HepG2 (cell line): ENCODE measurements around the gene TAGLN2. TPM values are rescaled to one million over a fixed set of nuclear protein-coding genes. Genes with fewer than 3 reads are reported as not detected.

Source experiments
- DPF2 ChIP-seq: sonication (generic); formaldehyde crosslinking; IDR thresholded peaks from 2 replicates; pipeline ENCODE4 v1.4.0; 2020; ENCODE audit warnings: mild to moderate bottlenecking, low read depth, missing genetic modification reagents, borderline replicate concordance
- EP300 ChIP-seq, 3 experiments: sonication (generic) in 1 of 3; formaldehyde crosslinking in 1 of 3; IDR thresholded peaks; 2 replicates each; pipeline versions ENCODE4 v1.5.1 to v1.6.1; 2011 to 2020; ENCODE audit warnings: low read depth in 2 of 3, low read length in 2 of 3, borderline replicate concordance in 1 of 3, improper control_type of control experiment in 1 of 3, mild to moderate bottlenecking in 1 of 3, missing genetic modification reagents in 1 of 3, moderate library complexity in 1 of 3
- MAF1 ChIP-seq: sonication (generic); formaldehyde crosslinking; IDR thresholded peaks from 2 replicates; pipeline ENCODE4 v1.5.0; 2020; ENCODE audit warnings: missing genetic modification reagents, borderline replicate concordance
- NFIC ChIP-seq: IDR thresholded peaks from 2 replicates; pipeline ENCODE4 v1.6.1; 2012; ENCODE audit warnings: mild to moderate bottlenecking, low read length, inconsistent platforms
- NFKB2 ChIP-seq: sonication (generic); formaldehyde crosslinking; IDR thresholded peaks from 2 replicates; pipeline ENCODE4 v1.4.0; 2020; ENCODE audit warnings: missing genetic modification reagents, borderline replicate concordance
- NFKBIZ ChIP-seq: IDR thresholded peaks from 2 replicates; pipeline ENCODE4 v1.6.1; 2018; ENCODE audit warnings: missing genetic modification reagents, missing compliant biosample characterization
- ONECUT2 ChIP-seq: sonication (generic); formaldehyde crosslinking; IDR thresholded peaks from 2 replicates; pipeline ENCODE4 v1.4.0; 2020; ENCODE audit warnings: missing genetic modification reagents
- RFXAP ChIP-seq: sonication (generic); formaldehyde crosslinking; IDR thresholded peaks from 2 replicates; pipeline ENCODE4 v1.4.0; 2020; ENCODE audit warnings: missing genetic modification reagents, borderline replicate concordance
- TBX3 ChIP-seq: fragments of 450-650 bp; IDR thresholded peaks from 2 replicates; pipeline ENCODE4 v1.6.1; 2017; ENCODE audit warnings: antibody characterized with exemption, mild to moderate bottlenecking, inconsistent platforms, borderline replicate concordance
- ZC3H13 ChIP-seq: sonication (generic); formaldehyde crosslinking; IDR thresholded peaks from 2 replicates; pipeline ENCODE4 v1.8.1; 2023; ENCODE audit warnings: mild to moderate bottlenecking, missing genetic modification reagents, moderate library complexity
- ZNF253 ChIP-seq: sonication (generic); formaldehyde crosslinking; IDR thresholded peaks from 2 replicates; pipeline ENCODE4 v1.8.0; 2022; ENCODE audit warnings: mild to moderate bottlenecking, missing genetic modification reagents, borderline replicate concordance
- ZNF343 ChIP-seq: sonication (generic); formaldehyde crosslinking; IDR thresholded peaks from 2 replicates; pipeline ENCODE4 v1.4.0; 2020; ENCODE audit warnings: mild to moderate bottlenecking, missing genetic modification reagents
- ZNF432 ChIP-seq: sonication (generic); formaldehyde crosslinking; IDR thresholded peaks from 2 replicates; pipeline ENCODE4 v1.5.0; 2020; ENCODE audit warnings: missing genetic modification reagents, mild to moderate bottlenecking, borderline replicate concordance
- ZNF546 ChIP-seq: sonication (generic); formaldehyde crosslinking; conservative IDR thresholded peaks from 2 replicates; pipeline ENCODE4 v1.8.1; 2023; ENCODE audit warnings: mild to moderate bottlenecking, missing genetic modification reagents
- ZNF547 ChIP-seq: sonication (generic); formaldehyde crosslinking; IDR thresholded peaks from 2 replicates; pipeline ENCODE4 v1.5.1; 2020; ENCODE audit warnings: mild to moderate bottlenecking, missing genetic modification reagents
- ZNF772 ChIP-seq: sonication (generic); formaldehyde crosslinking; IDR thresholded peaks from 2 replicates; pipeline ENCODE4 v1.5.0; 2020; ENCODE audit warnings: mild to moderate bottlenecking, missing genetic modification reagents
- ZNF879 ChIP-seq: sonication (generic); formaldehyde crosslinking; IDR thresholded peaks from 2 replicates; pipeline ENCODE4 v1.8.1; 2023; ENCODE audit warnings: missing genetic modification reagents
- ZSCAN25 ChIP-seq: sonication (generic); formaldehyde crosslinking; IDR thresholded peaks from 2 replicates; pipeline ENCODE4 v1.8.0; 2022; ENCODE audit warnings: mild to moderate bottlenecking, missing genetic modification reagents
- polyA plus RNA-seq, 8 experiments: library from polyadenylated mRNA; depleted of rRNA in 3 of 8; stranded (reverse) in 7 of 8; unstranded in 1 of 8; fragments of >200 nt; fragmentation: Illumina TruSeq in 4 of 8; extraction: Trizol in 4 of 8; gene quantifications; 2 replicates each; pipeline versions ENCODE4 v1.2.1 to v1.2.3, GENCODE V29; 2011 to 2016; ENCODE audit warnings: low read depth in 4 of 8, missing spikeins in 1 of 8, mixed read lengths in 1 of 8; ENCODE audit not compliant: insufficient read depth in 1 of 8
- total RNA-seq, 5 experiments: library from RNA; depleted of rRNA; stranded (reverse); fragments of >200 nt; fragmentation: Illumina TruSeq; extraction: Trizol; gene quantifications; 2 replicates each; pipeline ENCODE4 v1.2.3, GENCODE V29; 2016; ENCODE audit warnings: low read depth in 1 of 5
- TF ChIP-seq, protein P1 (sequence below): sonication (generic); formaldehyde crosslinking; IDR thresholded peaks from 2 replicates; pipeline ENCODE4 v1.4.0; 2020; ENCODE audit warnings: low read depth, mild to moderate bottlenecking, missing genetic modification reagents
- TF ChIP-seq, protein P2 (sequence below), 2 experiments: sonication (generic) in 1 of 2; formaldehyde crosslinking in 1 of 2; IDR thresholded peaks; 2 replicates each; pipeline versions ENCODE4 v1.4.0 to v1.6.1; 2018 to 2020; ENCODE audit warnings: missing genetic modification reagents in 2 of 2, borderline replicate concordance in 1 of 2, low read depth in 1 of 2, mild to moderate bottlenecking in 1 of 2, missing biosample characterization in 1 of 2
- TF ChIP-seq, protein P3 (sequence below): sonication (generic); formaldehyde crosslinking; IDR thresholded peaks from 2 replicates; pipeline ENCODE4 v1.4.0; 2020; ENCODE audit warnings: mild to moderate bottlenecking, low read depth, missing genetic modification reagents
- TF ChIP-seq, protein P4 (sequence below): sonication (generic); formaldehyde crosslinking; IDR thresholded peaks from 2 replicates; pipeline ENCODE4 v1.4.0; 2020; ENCODE audit warnings: missing genetic modification reagents
- TF ChIP-seq, protein P5 (sequence below): IDR thresholded peaks from 2 replicates; pipeline ENCODE4 v1.6.1; 2016; ENCODE audit warnings: low read depth, borderline replicate concordance

The TAGLN2 gene
- total and polyA plus RNA-seq, 2 of the 13 experiments (the other 11 are each of a cell fraction or from before 2014, with no cell fraction given), result 6.7 to 17.2 TPM

DNA sequence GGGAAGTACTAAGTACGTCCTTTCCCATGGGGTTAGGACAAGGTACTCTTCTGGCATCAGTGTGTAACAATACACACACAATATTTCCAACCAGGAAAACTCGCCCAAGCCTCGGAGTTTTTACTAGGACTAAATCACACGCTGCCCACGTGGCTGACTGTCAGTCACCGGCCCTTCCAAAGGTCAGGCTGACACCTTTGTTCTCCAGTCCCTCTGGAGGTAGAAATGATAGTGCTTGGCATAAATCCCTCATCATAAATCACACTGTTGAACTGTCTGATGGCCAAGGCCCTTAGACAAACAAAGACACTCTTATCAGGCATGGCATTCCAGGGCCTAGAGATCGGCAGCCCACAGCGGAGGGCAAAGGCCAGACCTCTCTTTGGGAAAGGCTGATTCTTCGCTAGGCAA, 45.6 kb upstream of the TAGLN2 start (continued):
- TF ChIP-seq, protein P1, sequence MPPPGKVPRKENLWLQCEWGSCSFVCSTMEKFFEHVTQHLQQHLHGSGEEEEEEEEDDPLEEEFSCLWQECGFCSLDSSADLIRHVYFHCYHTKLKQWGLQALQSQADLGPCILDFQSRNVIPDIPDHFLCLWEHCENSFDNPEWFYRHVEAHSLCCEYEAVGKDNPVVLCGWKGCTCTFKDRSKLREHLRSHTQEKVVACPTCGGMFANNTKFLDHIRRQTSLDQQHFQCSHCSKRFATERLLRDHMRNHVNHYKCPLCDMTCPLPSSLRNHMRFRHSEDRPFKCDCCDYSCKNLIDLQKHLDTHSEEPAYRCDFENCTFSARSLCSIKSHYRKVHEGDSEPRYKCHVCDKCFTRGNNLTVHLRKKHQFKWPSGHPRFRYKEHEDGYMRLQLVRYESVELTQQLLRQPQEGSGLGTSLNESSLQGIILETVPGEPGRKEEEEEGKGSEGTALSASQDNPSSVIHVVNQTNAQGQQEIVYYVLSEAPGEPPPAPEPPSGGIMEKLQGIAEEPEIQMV (CRISPR knock-in tag), result no peak
- TF ChIP-seq ZNF772 (CRISPR knock-in tag), result 0 out of 2 replicates have a peak, but pooled peaks have one; percentile 34
- no peak for TF ChIP-seq ZNF253 (CRISPR knock-in tag)
- no peak for TF ChIP-seq NFKBIZ (CRISPR knock-in tag)
- TF ChIP-seq ONECUT2 (CRISPR knock-in tag), result no peak
- no peak for TF ChIP-seq MAF1
- TF ChIP-seq, protein P2, sequence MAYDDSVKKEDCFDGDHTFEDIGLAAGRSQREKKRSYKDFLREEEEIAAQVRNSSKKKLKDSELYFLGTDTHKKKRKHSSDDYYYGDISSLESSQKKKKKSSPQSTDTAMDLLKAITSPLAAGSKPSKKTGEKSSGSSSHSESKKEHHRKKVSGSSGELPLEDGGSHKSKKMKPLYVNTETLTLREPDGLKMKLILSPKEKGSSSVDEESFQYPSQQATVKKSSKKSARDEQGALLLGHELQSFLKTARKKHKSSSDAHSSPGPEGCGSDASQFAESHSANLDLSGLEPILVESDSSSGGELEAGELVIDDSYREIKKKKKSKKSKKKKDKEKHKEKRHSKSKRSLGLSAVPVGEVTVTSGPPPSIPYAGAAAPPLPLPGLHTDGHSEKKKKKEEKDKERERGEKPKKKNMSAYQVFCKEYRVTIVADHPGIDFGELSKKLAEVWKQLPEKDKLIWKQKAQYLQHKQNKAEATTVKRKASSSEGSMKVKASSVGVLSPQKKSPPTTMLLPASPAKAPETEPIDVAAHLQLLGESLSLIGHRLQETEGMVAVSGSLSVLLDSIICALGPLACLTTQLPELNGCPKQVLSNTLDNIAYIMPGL (CRISPR knock-in tag; IDR thresholded peaks at IDR 0.05; ENCODE audit: borderline replicate concordance in 1 of 2, low read depth in 1 of 2), result no peak
- TF ChIP-seq ZC3H13 (CRISPR knock-in tag), result no peak
- TF ChIP-seq ZNF432 (CRISPR knock-in tag), result no peak
- TF ChIP-seq, protein P3, sequence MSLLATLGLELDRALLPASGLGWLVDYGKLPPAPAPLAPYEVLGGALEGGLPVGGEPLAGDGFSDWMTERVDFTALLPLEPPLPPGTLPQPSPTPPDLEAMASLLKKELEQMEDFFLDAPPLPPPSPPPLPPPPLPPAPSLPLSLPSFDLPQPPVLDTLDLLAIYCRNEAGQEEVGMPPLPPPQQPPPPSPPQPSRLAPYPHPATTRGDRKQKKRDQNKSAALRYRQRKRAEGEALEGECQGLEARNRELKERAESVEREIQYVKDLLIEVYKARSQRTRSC (CRISPR knock-in tag), result no peak
- TF ChIP-seq ZSCAN25 (CRISPR knock-in tag), result no peak
- TF ChIP-seq ZNF547 (CRISPR knock-in tag), result 0 out of 2 replicates have a peak, but pooled peaks have one; percentile 39
- TF ChIP-seq NFKB2 (CRISPR knock-in tag), result no peak
- peak; percentile 68; the same call in 1 of the 2 replicates for TF ChIP-seq RFXAP (CRISPR knock-in tag)
- TF ChIP-seq ZNF546 (CRISPR knock-in tag), result no peak
- TF ChIP-seq TBX3, result peak; percentile 91; the same call in 1 of the 2 replicates
- TF ChIP-seq, protein P4, sequence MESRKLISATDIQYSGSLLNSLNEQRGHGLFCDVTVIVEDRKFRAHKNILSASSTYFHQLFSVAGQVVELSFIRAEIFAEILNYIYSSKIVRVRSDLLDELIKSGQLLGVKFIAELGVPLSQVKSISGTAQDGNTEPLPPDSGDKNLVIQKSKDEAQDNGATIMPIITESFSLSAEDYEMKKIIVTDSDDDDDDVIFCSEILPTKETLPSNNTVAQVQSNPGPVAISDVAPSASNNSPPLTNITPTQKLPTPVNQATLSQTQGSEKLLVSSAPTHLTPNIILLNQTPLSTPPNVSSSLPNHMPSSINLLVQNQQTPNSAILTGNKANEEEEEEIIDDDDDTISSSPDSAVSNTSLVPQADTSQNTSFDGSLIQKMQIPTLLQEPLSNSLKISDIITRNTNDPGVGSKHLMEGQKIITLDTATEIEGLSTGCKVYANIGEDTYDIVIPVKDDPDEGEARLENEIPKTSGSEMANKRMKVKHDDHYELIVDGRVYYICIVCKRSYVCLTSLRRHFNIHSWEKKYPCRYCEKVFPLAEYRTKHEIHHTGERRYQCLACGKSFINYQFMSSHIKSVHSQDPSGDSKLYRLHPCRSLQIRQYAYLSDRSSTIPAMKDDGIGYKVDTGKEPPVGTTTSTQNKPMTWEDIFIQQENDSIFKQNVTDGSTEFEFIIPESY (CRISPR knock-in tag), result no peak
- peak; percentile 36; the same call in 1 of the 2 replicates for TF ChIP-seq DPF2 (CRISPR knock-in tag)
- no peak for TF ChIP-seq ZNF879
- no peak for TF ChIP-seq NFIC
- TF ChIP-seq, protein P5, sequence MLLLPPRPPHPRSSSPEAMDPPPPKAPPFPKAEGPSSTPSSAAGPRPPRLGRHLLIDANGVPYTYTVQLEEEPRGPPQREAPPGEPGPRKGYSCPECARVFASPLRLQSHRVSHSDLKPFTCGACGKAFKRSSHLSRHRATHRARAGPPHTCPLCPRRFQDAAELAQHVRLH (CRISPR knock-in tag), result 0 out of 2 replicates have a peak, but pooled peaks have one; percentile 38
- TF ChIP-seq ZNF343 (CRISPR knock-in tag), result no peak
- TF ChIP-seq EP300 (IDR thresholded peaks at IDR 0.05; ENCODE audit: low read depth in 2 of 2, low read length in 2 of 2), result peak; percentile 45 to 78; a peak in 2 of 4 replicates
- peak; percentile 65; the same call in 1 of the 2 replicates for TF ChIP-seq EP300 (CRISPR knock-in tag; IDR thresholded peaks at IDR 0.05; ENCODE audit: borderline replicate concordance)
